MCF 10A (cell line): ENCODE data around the gene NRG3. TPM values are rescaled to one million over a fixed set of nuclear protein-coding genes. Genes with fewer than 3 reads are reported as not detected.

ENCODE experiments used
- BruUV-seq: library from RNA; stranded (reverse); fragments of 400-500 nt; replicated peaks from 2 replicates; lab custom pipeline; 2021; lab: Mats Ljungman, UMichigan
- CTCF ChIA-PET: fragments of 300-600 bp; sonication (Branson Sonifier 250); formaldehyde crosslinking; extraction: SDS; loops from one replicate; lab custom pipeline; 2021; ENCODE audit warnings: antibody characterized with exemption, inconsistent platforms; lab: Yijun Ruan, JAX
- POLR2A ChIA-PET: fragments of 300-600, 350-650 bp; sonication (Branson Sonifier 250); formaldehyde crosslinking; extraction: SDS; loops from one replicate; lab custom pipeline; 2020; ENCODE audit warnings: antibody characterized with exemption, inconsistent platforms; lab: Yijun Ruan, JAX
- DNase-seq: peaks from one replicate; pipeline ENCODE4 v3.0.0-alpha.2; 2018; ENCODE audit not compliant: unreplicated experiment
- H3K27ac Mint-ChIP-seq: one replicate; pipeline ENCODE4 v1.8.0; 2022; ENCODE audit warnings: mild to moderate bottlenecking, low read depth, mixed read lengths; ENCODE audit not compliant: unreplicated experiment
- H3K27me3 Mint-ChIP-seq: one replicate; pipeline ENCODE4 v1.8.0; 2022; ENCODE audit warnings: mixed read lengths; ENCODE audit not compliant: insufficient read depth, unreplicated experiment
- H3K36me3 Mint-ChIP-seq: one replicate; pipeline ENCODE4 v1.8.0; 2022; ENCODE audit warnings: mild to moderate bottlenecking, moderate library complexity, mixed read lengths; ENCODE audit not compliant: insufficient read depth, unreplicated experiment
- H3K4me1 Mint-ChIP-seq: one replicate; pipeline ENCODE4 v1.8.0; 2022; ENCODE audit warnings: mixed read lengths; ENCODE audit not compliant: insufficient read depth, unreplicated experiment
- H3K4me3 Mint-ChIP-seq: one replicate; pipeline ENCODE4 v1.8.0; 2022; ENCODE audit warnings: mild to moderate bottlenecking, moderate library complexity, mixed read lengths; ENCODE audit not compliant: unreplicated experiment
- H3K9me3 Mint-ChIP-seq: one replicate; pipeline ENCODE4 v1.8.0; 2022; ENCODE audit warnings: mixed read lengths; ENCODE audit not compliant: unreplicated experiment
- CTCF ChIP-seq: fragments of 200-600 bp; IDR thresholded peaks from one replicate; pipeline ENCODE4 v1.8.0; 2022; ENCODE audit warnings: antibody characterized with exemption, mild to moderate bottlenecking; ENCODE audit not compliant: unreplicated experiment
- intact Hi-C: fragments of 100-400 bp; cut with micrococcal nuclease; formaldehyde crosslinking; loops from 2 replicates; pipeline ENCODE4 v1.14.1; 2022
- total RNA-seq: library from RNA; stranded (reverse); gene quantifications from 2 replicates; pipeline ENCODE4 v1.2.3, GENCODE V29; 2022

NRG3 gene
- total RNA-seq, 1 experiment from 2014 or later, result not detected

- H3K9me3 Mint-ChIP-seq, result peaks cover 12% of the 10 kb centered on the region
- no peak overlapping the region for H3K4me3 Mint-ChIP-seq
- H3K27me3 Mint-ChIP-seq, result no peaks in the 10 kb centered on the region
- CTCF ChIA-PET, result no interaction called here
- intact Hi-C loops, result no loop called here
- BruUV-seq, result no TSS peak
- POLR2A ChIA-PET, result no interaction called here
- H3K27ac Mint-ChIP-seq, result no peak overlapping the region
- H3K4me1 Mint-ChIP-seq, result no peaks in the 10 kb centered on the region
- H3K36me3 Mint-ChIP-seq, result no peaks in the 10 kb centered on the region
- TF ChIP-seq CTCF, result no peak
- DNase-seq, result no peak
These were observed 817.5 kb downstream of the NRG3 start for GRCh38 chr10:82692458-82692857.

- no peaks in the 10 kb centered on the region for H3K27me3 Mint-ChIP-seq
- no peak overlapping the region for H3K4me3 Mint-ChIP-seq
- ChIA-PET POLR2A (no interaction called here), CTCF (no interaction called here)
- no peak for DNase-seq
- no peak for TF ChIP-seq CTCF
- no peaks in the 10 kb centered on the region for H3K4me1 Mint-ChIP-seq
- no peaks in the 10 kb centered on the region for H3K36me3 Mint-ChIP-seq
- no TSS peak for BruUV-seq
- intact Hi-C loops, result no loop called here
- H3K27ac Mint-ChIP-seq, result no peak overlapping the region
- H3K9me3 Mint-ChIP-seq, result no peaks in the 10 kb centered on the region
These were observed 846.8 kb downstream of the NRG3 start for GRCh38 chr10:82721831-82722230.

GRCh38 chr10:82722273-82722672 lies 847.3 kb downstream of the NRG3 start:
- H3K4me3 Mint-ChIP-seq, result no peak overlapping the region
- no peaks in the 10 kb centered on the region for H3K4me1 Mint-ChIP-seq
- POLR2A ChIA-PET, result no interaction called here
- no TSS peak for BruUV-seq
- no peaks in the 10 kb centered on the region for H3K9me3 Mint-ChIP-seq
- H3K36me3 Mint-ChIP-seq, result no peaks in the 10 kb centered on the region
- DNase-seq, result no peak
- no peak overlapping the region for H3K27ac Mint-ChIP-seq
- no peak for TF ChIP-seq CTCF
- CTCF ChIA-PET, result interaction anchor here (1.2 kb wide), 1 partner anchor 12 kb away, joined by 3 read pairs; no protein-coding TSS in a partner anchor
- H3K27me3 Mint-ChIP-seq, result no peaks in the 10 kb centered on the region
- intact Hi-C loops, result no loop called here

- ChIA-PET POLR2A (no interaction called here), CTCF (no interaction called here)
- Mint-ChIP-seq H3K27ac (no peak overlapping the region), H3K4me1 (no peaks in the 10 kb centered on the region), H3K27me3 (no peaks in the 10 kb centered on the region), H3K36me3 (peaks cover 6% of the 10 kb centered on the region), H3K9me3 (no peaks in the 10 kb centered on the region), H3K4me3 (no peak overlapping the region)
- no TSS peak for BruUV-seq
- DNase-seq, result no peak
- TF ChIP-seq CTCF, result no peak
- intact Hi-C loops, result no loop called here
These were observed 861.3 kb downstream of the NRG3 start for GRCh38 chr10:82736305-82736704.
